HG02588 (cell line): ENCODE results near the gene FLVCR1.

Experiments
- ATAC-seq: cut with Tn5 transposase; IDR thresholded peaks from one replicate; pipeline ENCODE4 v1.9.1; 2021; ENCODE audit warnings: mild to moderate bottlenecking, moderate library complexity; ENCODE audit not compliant: unreplicated experiment

FLVCR1 gene

GRCh38 chr1:212944229-212944901, 86.3 kb downstream of the FLVCR1 start:
- ATAC-seq, result no peak

DNA sequence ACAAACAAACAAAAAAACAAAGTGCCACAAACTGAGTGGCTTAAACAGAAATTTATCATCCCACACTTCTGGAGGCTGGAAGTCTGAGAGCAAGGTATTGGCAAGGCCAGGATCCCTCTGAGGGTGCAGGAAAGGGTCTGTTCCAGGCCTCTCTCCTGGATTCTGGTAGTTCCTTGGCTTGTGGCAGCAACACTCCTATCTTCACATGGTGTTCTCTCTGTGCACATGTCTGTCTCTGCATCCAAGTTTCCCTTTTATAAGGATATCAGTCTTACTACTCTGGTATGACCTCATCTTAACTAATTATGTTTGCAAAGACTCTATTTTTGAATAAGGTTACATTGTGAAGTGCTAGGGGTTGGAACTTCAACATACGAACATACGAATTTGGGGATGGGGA, 87.0 kb downstream of the FLVCR1 start:
- no peak for ATAC-seq

DNA sequence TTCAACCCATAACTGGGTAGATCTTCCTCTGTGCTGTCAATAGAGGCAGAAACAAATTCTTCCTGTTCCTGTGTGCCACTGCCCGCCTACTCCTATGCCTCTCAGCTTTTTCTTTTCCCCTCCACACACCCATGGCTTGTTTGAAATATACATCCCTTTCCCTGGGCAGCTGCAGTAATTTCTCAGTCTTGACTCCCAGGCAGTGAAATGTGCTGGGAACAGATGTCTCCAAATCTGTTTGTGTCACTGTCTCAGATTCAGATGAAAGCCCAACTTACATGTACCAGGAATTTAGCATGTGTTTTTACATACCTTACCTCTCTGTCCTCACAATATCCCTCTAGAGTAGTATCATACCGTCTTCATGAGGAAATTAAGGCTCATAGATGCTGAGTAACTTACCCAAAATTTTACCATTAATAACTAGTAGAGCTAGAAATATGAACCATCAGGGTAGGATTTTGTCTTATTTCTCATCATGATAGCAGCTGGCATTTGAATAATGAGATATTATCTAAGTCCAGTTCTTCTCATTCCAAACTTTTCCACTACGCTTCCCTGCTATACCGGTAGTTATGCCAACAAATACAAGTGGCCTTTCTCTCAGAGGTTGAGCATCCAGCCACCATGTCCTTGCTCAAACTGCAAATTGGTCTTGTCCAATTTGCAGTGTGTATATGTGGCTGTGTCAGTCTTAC, 87.5 kb downstream of the FLVCR1 start:
- no peak for ATAC-seq

DNA sequence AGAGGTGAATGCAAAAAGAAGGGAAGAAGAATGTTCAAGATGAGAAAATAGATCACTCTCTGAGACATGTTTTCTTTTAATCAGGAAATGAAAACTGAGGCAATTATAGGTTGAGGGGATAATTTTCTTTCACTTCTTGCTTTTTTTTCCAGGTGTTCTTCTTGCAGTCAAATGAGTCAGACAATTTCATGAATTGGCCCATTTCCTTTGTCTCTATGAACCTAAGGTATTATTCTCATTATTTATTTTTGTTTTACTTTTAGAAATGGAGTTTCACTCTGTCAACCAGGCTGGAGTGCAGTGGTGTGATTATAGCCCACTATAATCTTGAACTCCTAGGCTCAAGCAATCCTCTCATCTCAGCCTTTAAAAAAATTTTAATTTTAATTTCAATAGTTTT, 88.8 kb downstream of the FLVCR1 start:
- no peak for ATAC-seq
